Measurements from ENCODE around the gene AHCTF1. TPM values are rescaled to one million over a fixed set of nuclear protein-coding genes. Genes with fewer than 3 reads are reported as not detected.
A peak's percentile ranks its signal among the peaks of the same experiment; 100 is the strongest.

The AHCTF1 gene, protein sequence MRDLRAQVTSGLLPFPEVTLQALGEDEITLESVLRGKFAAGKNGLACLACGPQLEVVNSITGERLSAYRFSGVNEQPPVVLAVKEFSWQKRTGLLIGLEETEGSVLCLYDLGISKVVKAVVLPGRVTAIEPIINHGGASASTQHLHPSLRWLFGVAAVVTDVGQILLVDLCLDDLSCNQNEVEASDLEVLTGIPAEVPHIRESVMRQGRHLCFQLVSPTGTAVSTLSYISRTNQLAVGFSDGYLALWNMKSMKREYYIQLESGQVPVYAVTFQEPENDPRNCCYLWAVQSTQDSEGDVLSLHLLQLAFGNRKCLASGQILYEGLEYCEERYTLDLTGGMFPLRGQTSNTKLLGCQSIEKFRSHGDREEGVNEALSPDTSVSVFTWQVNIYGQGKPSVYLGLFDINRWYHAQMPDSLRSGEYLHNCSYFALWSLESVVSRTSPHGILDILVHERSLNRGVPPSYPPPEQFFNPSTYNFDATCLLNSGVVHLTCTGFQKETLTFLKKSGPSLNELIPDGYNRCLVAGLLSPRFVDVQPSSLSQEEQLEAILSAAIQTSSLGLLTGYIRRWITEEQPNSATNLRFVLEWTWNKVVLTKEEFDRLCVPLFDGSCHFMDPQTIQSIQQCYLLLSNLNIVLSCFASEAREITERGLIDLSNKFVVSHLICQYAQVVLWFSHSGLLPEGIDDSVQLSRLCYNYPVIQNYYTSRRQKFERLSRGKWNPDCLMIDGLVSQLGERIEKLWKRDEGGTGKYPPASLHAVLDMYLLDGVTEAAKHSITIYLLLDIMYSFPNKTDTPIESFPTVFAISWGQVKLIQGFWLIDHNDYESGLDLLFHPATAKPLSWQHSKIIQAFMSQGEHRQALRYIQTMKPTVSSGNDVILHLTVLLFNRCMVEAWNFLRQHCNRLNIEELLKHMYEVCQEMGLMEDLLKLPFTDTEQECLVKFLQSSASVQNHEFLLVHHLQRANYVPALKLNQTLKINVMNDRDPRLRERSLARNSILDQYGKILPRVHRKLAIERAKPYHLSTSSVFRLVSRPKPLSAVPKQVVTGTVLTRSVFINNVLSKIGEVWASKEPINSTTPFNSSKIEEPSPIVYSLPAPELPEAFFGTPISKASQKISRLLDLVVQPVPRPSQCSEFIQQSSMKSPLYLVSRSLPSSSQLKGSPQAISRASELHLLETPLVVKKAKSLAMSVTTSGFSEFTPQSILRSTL (N-terminal part only)
- total RNA-seq (2014; rRNA removed; shearing (Covaris generic)) (19.5 and 22.4 TPM in 2 replicates), polyA plus RNA-seq (2016; fragmentation: Nextera tagmentation; extraction: Ambion mirVana) (6.1 and 7.6 TPM in 2 replicates)

DNA sequence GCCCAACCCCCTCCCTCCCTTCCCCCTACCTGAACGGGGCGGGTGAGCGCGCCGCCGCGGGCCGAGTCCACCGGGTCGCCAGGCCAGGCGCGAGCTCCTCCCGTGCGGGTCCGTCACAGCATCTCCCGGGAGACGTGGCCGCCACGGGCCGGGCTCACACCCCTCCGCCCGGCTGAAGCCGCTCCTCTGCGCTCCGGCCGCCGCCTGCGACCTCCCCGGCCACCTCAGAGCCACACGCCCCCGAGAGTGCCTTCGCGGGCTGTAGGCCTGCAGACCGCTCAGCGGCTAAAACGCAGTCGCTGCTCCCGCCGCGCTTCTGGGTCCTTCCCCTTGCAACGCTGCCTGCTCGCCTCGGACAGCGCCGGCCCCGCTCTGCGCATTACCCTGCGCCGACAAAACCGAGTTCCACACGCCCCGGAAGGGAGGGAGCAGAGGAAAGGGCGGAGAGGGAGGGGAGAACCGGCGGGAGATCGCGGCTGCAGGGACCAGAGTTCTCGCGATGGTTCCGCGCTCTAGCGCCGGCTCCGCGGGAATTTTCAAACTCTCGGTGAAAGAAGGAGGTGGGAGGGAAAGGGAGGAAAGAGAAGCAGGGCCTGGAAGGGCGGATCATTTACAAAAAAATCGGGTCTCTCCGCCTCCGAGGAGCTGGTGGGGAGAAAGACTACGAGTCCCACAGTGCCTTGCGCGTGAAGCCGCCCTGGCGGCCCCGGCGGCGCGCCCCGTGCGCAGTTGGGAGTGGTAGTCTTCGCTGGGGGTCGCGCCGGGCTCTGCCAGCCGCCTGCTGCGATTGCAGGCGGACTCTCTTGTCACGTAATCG lies at the start of gene AHCTF1:
Gene AHCTF1 (minus strand): TSS at position 400 of the 817 bp plus-strand sequence. CDS start 13,578 bp downstream, outside the sequence.
- peak; percentile 100 for DNase-seq
- Histone ChIP-seq H3K9me3 (ENCODE audit: low read depth) (no peaks in the 10 kb centered on the region), H3K4me1 (ENCODE audit: insufficient read depth) (peaks cover 12% of the 10 kb centered on the region; the same call in 1 of the 2 replicates), H3K27ac (peak within 1 kb of the TSS; percentile 79), H3K27me3 (replicated peaks; ENCODE audit: insufficient read depth) (no peaks in the 10 kb centered on the region), H3K4me2 (ENCODE audit: unreplicated experiment) (peak within 1 kb of the TSS; percentile 97), H4K20me1 (ENCODE audit: insufficient read depth) (0 out of 2 replicates have a peak, but pooled peaks cover 5% of the 10 kb centered on the region), H3K36me3 (ENCODE audit: low read depth) (peaks cover 5% of the 10 kb centered on the region), H3K9me2 (ENCODE audit: insufficient read depth) (no peaks in the 10 kb centered on the region), H2AFZ (peak within 1 kb of the TSS; percentile 100), H3K4me3 (peak within 1 kb of the TSS; percentile 78), H3F3A (ENCODE audit: insufficient read depth) (peaks cover 33% of the 10 kb centered on the region), H3K79me2 (ENCODE audit: insufficient read depth) (peaks cover 44% of the 10 kb centered on the region), H3K9ac (peak within 1 kb of the TSS; percentile 94)
- no peak for TF ChIP-seq EZH2phosphoT487 (IDR thresholded peaks at IDR 0.05; ENCODE audit: insufficient read depth, low read depth)
- 0 to 1% methylated on average over 79 to 85 of the region's 90 CpGs for WGBS, 2 experiments (ENCODE audit: low coverage in 1 of 2, low lambda C conversion rate in 2 of 2, missing lambda C conversion rate in 2 of 2)
- in situ Hi-C loops (cut with MboI): no loop called here

DNA sequence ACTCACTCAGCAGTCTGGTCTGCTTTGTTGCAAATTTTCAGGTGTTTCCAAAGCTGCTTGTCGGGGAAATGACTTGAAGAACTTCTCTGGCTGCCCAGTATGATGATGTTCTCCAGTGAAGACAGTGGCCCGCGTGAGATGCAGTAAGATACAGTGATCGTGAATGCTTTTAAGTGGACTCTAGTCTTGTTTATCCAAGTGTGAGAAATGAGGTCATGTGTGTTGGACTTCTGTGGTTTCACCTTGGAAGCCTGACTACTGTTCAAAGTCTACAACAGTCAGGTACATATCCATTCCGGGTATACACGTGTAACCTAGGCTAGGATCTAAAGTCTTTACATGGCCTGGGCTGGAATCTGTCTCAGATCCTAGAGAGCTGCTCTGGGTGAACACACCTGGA lies 47.0 kb upstream of the AHCTF1 start:
- no peak overlapping the region for H3K9ac ChIP-seq
- TF ChIP-seq EZH2phosphoT487 (IDR thresholded peaks at IDR 0.05; ENCODE audit: insufficient read depth, low read depth) (no peak), EZH2 (IDR thresholded peaks at IDR 0.05; ENCODE audit: insufficient read depth, poor library complexity, severe bottlenecking) (no peak)

DNA sequence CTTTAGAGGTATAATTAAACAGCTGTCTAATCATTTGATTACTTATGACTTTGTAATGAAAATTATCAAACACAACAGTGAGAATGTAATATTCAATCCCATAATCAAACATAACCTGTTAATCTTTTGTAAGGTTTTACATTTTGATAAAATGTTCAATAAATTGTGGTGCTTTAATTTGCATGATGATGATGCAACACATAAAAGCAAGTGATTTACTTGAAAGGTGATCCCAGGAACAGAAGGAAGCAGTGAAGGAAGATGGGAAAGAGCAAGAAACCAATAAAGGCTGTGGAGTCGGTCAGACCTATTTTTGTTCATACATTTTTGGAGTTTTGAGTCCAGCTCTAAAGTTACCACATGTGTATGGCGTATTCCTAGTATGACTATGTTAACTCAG lies 46.5 kb upstream of the AHCTF1 start:
- H3K4me2 ChIP-seq (ENCODE audit: unreplicated experiment): no peak overlapping the region
- peaks cover 4% of the 10 kb centered on the region for H3K9me3 ChIP-seq (ENCODE audit: low read depth)
- H3K4me3 ChIP-seq: no peak overlapping the region
- 88 to 92% methylated on average over 2 of the region's 2 CpGs for WGBS, 2 experiments (ENCODE audit: low coverage in 1 of 2, low lambda C conversion rate in 2 of 2, missing lambda C conversion rate in 2 of 2)
- in situ Hi-C loops (cut with MboI): no loop called here
- TF ChIP-seq EZH2 (IDR thresholded peaks at IDR 0.05; ENCODE audit: insufficient read depth, poor library complexity, severe bottlenecking) (no peak), EZH2phosphoT487 (IDR thresholded peaks at IDR 0.05; ENCODE audit: insufficient read depth, low read depth) (no peak)
- H3K9ac ChIP-seq: no peak overlapping the region
- no peaks in the 10 kb centered on the region for H3K4me1 ChIP-seq (ENCODE audit: insufficient read depth)
- no peaks in the 10 kb centered on the region for H3K9me2 ChIP-seq (ENCODE audit: insufficient read depth)
- no peak overlapping the region for H2AFZ ChIP-seq
- no peaks in the 10 kb centered on the region for H3K36me3 ChIP-seq (ENCODE audit: low read depth)
- H3K79me2 ChIP-seq (ENCODE audit: insufficient read depth): no peaks in the 10 kb centered on the region
- H3K27ac ChIP-seq: no peak overlapping the region
- no peaks in the 10 kb centered on the region for H4K20me1 ChIP-seq (ENCODE audit: insufficient read depth)
- no peak for DNase-seq
- H3F3A ChIP-seq (ENCODE audit: insufficient read depth): no peaks in the 10 kb centered on the region
- no peaks in the 10 kb centered on the region for H3K27me3 ChIP-seq (replicated peaks; ENCODE audit: insufficient read depth)

More for the DNA sequence above, 47.0 kb upstream of the AHCTF1 start:
- WGBS, 2 experiments (ENCODE audit: low coverage in 1 of 2, low lambda C conversion rate in 2 of 2, missing lambda C conversion rate in 2 of 2): 96 to 98% methylated on average over 6 of the region's 6 CpGs
- in situ Hi-C loops (cut with MboI): no loop called here
- Histone ChIP-seq H3K36me3 (ENCODE audit: low read depth) (no peaks in the 10 kb centered on the region), H3K4me1 (ENCODE audit: insufficient read depth) (no peaks in the 10 kb centered on the region), H3K27me3 (replicated peaks; ENCODE audit: insufficient read depth) (no peaks in the 10 kb centered on the region), H3K27ac (no peak overlapping the region), H3K4me2 (ENCODE audit: unreplicated experiment) (no peak overlapping the region), H3K9me3 (ENCODE audit: low read depth) (peaks cover 4% of the 10 kb centered on the region), H4K20me1 (ENCODE audit: insufficient read depth) (no peaks in the 10 kb centered on the region), H3K4me3 (no peak overlapping the region), H3K9me2 (ENCODE audit: insufficient read depth) (no peaks in the 10 kb centered on the region), H3K79me2 (ENCODE audit: insufficient read depth) (no peaks in the 10 kb centered on the region), H2AFZ (no peak overlapping the region), H3F3A (ENCODE audit: insufficient read depth) (no peaks in the 10 kb centered on the region)
- DNase-seq: no peak

All from GM23248 (cell line).